ENCODE data around the gene LIMS2.

The LIMS2 gene

DNA sequence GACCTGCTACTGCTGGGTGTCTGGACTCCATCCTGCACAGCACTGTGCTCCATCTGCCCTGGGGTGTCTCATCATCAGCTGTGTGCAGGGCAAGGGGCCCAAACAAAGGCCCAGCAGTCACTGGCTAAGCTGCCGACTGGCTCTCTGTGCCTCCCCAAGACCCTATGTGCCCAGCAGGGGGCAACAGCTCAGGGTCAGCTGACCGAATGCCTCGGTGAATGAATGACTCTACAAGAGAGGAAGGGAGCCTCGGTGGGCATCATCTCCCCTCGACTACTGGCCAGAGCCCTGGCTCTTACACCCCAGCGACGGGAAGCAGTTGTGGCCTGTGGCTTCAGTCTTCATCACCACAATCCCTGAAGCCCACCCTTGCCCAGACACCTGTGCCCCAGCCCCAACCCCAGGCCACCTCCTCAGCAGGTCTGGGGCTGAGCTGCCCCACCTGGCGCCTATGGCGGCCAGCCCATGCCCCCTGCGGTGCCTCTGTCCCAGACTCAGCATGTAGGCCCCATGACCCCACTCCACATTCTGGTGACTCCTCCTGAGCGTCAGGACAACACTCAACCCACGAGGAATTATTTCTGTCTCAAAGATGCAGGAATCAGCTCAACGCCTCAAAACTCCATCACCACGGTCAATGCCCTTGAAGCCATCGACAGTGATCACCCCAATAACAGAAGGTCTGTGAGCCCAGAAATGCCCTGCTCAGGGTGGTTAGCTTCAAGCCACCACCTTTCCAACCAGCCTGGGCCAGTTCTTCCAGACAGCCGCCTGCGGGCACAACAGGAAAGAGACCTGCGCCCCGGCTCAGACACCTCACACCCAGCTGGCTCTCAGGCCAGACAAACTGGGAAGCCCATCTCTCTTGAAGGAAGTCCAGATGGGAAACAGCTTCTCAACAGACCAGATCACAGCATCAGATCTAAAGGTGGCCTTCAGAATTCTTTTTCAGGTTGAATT lies 31.0 kb downstream of the LIMS2 start:
- FAIRE-seq, result no peak

DNA sequence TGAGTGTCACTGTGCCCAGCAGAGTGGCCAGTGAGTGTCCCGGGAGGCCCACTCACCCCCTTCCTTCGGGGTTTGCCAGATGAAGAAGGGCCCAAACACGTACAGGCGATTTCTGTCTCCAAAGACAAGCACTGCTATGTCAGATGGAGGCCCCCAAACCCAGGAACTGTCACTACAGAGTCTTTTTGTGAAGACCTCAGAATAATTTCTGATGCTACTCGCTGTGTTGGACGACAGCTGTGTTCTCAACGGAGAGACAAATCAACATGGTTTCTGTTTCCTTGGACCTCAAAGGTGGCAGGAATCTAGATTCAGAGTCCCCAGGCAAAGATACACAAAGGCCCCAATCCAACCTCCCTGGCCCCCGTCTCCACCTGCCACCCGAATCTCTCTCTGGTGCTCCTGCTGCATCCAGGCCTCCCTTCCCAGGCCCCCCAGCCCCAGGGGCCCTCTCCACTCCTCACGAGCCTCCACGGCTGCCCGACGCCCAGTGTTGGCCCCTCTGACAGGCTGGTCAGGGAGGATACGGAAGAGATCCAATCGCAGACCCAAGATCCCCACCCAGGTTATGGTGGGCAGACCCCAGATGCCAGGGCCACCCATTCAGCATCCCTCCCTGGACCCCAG lies 31.8 kb downstream of the LIMS2 start:
- no peak for FAIRE-seq

DNA sequence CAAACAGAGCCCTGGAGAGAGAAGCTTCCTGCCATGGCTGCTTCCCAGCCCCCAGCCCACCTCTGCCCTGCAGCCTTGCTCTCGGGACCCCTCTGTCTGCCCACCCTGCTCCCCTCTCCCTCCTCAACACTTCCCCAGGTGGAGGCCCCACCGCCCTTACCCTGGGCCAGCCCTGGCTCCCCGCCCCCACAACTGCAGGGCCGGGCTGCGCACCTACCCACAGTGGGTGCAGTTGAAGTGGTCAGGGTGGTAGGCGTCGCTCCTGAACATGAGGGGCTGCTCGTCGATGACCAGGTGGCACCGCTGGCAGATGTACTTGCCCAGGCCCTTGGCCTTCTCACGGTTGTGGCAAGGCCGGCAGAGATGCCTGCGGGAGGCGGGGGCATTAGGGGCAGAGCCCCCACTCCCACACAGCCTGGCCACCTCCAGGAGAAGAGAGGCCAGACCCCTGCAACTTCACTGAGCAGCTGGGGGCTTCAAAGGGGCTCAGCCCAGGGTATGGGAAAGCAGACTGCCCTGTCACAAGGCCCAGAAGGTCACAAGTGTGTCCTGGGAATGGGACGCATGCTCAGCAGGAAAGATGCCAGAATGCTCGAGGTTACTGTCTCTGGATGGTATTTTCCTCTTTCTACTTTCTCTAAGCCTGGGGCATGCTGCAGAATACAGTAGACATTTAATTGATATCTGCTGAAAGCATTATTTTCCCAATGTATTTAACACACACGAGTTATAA lies 32.5 kb downstream of the LIMS2 start:
- no peak for FAIRE-seq

DNA sequence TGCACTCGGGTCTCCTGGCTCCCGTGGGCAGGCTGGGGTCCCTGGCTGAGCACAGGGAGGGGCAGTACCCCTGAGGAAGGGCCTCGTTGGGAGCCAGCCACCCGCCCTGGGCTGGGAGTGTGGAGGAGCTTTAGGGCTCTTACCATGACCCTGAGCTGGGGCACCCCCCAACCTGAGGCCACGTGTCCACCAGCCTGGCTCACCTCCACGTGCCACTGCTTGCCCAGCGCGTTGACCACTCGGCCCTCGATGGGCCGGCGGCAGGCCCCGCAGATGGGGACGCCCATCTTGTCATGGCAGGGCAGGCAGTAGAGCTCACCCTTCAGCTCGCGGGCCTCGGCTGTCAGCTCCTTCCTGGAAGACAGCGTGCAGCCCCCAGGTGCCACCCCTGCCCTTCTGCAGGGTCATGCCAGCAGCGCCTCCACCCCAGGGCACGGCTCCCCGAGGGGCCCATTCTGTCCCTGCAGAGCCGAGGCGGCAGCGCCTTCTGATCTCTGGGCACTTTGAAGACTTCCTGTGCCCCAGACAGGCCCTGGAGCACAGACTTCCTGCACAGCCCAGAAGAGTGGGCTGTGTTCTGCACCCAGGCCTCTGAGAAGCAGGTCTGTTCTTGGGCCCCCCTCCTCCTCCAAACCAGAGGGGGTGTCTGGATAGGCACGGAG lies 33.4 kb downstream of the LIMS2 start:
- no peak for FAIRE-seq

DNA sequence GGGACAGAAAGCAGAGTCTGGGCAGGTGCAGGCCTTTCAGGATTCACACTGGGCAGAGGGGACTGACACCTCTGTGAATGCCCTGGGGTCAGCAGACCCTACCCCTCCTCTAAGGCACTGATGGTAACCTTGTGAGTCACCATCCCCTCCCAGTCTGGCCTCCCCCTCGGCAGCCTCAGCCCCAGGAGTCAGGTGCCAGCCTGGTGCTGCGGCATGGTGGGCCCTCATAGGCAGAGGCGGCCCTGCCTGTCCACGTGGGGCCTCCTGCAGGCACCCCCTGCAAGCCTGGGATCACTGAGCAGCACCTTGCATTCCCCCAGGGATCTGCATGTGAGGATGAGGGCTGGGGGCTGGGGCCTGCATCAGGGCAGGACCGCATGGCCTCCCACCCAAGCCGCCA lies 34.2 kb downstream of the LIMS2 start:
- no peak for FAIRE-seq

DNA sequence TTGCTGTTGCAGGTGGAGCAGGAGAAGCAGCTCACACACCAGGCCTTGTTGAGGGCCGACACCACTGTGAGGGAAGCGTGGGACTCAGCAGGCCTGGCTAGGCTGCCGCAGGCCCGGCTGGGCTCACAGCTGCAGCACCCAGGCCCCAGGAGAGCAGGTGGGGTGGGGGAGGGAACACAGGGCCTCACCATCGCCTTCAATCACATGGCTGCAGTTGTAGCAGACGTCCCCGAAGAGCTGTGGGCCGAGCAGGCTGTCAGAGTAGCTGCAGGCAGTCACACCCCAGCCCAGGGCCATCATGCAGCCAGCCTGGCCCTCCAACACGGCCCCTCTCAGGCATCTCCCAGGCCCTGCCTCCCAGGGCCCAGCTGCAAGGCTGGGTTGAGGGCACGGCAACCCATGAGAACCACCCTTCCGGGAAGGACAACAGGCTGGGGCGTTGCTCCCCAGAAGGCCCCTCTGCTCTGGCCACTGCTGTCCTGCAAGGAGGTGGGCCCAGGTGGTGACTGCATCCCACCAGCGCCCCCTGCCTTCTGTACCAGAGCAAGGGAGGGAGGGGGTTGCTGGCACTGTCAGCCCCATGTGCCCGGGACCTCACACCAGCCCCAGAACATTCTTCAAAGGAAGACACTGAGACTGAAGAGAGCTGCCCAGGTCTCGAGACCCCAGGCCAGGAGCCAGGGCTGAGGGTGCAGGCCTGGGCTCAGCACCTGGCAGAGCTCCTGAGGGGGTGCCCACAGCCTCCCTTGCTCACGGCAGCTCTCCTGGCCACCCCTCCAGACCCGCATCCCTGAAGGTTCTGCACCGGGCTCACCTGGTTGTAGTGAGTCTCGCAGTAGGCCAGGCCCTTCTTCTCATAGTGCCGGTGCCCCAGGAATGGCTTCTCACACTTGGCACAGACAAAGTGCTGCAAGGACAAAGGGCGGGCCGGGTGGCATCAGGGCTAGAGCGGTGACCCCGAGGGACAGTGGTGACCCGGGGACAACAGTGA lies 35.0 kb downstream of the LIMS2 start:
- no peak for FAIRE-seq

DNA sequence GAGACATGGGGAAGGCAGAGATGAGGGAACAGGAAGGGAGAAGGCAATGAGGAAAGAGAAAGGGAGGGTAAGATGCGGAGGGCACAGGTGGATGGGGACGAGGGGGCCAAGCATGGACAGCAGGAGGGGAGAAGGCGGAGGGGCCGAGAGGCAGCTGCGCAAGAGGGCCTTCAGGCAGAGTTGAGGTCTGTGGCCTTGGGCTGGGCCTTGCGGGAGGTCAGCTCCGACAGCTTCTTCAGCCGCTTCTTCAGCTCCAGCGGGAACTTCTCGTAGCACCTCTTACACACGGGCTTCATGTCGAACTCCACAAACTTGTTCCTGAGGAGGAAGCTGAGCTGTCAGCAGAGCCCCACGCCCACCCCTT lies 36.2 kb downstream of the LIMS2 start:
- FAIRE-seq, result no peak

DNA sequence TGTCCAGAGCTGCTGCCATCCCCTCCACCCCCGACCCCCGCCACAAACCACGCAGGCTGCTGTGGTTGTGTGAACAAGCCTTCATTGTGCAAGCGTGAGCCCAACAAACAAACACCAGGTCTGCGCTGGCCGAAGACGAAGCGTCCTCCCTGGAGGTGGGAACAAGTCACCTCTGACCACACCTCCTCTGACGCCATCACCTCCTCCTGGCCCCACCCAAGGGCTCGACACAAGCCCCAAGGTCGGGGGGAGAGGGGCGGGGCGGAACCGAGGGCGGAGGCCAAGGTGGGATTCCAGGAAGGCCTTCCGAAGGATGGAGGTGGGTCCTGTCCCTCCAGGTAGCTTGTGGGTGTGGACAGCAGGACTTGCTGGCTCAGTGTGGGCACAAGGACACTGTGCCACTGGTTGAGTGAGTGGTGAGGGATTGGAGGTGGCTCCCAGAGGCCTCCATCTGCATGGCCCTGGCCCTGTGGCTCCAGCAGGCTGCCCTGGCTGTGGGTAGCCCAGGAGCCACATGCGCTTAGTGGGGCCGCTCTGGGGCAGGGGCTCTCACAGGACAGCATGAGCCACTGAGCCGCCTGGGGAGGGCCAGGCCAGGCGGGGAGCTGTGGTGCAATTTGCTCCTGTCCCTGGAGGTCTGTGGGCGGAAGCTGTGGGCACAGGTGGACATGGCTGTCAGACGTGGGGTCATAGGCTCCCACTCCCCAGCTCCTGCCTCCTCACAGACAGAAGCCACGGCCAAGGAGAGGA lies 36.8 kb downstream of the LIMS2 start:
- no peak for FAIRE-seq

DNA sequence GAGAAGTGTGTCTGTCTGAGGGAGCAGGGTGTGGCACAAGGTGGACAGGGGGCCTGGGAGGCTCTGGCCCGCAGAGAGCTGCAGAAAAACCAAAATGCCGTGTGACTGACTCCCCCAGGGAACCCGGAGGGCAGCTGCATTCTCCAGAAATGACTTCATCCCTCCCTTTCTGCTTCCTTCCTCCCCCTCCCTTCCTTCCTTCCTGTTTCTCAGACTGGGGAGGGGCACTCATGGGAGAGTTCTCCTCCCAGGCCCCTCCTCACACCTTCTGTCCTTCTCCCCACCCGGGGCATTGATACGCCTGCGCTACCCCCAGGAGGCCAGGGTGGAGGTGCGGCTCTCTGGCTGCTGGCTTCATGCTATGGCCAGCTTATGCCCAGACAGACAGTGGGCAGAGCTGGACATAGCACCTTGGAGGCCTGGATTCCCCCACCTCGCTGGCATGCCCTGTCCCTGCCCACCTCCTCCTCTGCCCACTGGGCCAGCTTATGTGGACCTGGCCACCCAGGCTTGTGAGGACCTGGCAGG lies 37.5 kb downstream of the LIMS2 start:
- FAIRE-seq, result no peak

DNA sequence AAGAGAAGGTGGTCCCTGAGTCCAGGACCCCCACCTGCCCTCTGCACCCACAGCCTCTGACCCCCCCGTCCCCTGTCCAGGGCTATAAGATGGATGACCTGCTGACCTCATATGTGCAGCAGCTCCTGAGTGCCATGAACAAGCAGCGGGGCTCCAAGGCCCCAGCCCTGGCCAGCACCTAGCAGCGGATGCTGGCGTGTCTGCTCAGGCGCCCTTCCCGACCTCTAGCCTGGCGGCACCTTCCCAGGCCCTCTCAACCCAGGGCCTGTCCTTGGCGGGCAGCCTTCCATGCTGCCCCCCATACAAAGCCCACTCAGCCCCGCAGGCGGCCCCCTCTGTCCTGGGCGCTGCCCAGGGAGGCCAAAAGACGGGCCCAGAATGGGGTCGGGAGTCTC lies 38.1 kb downstream of the LIMS2 start:
- FAIRE-seq, result no peak

DNA sequence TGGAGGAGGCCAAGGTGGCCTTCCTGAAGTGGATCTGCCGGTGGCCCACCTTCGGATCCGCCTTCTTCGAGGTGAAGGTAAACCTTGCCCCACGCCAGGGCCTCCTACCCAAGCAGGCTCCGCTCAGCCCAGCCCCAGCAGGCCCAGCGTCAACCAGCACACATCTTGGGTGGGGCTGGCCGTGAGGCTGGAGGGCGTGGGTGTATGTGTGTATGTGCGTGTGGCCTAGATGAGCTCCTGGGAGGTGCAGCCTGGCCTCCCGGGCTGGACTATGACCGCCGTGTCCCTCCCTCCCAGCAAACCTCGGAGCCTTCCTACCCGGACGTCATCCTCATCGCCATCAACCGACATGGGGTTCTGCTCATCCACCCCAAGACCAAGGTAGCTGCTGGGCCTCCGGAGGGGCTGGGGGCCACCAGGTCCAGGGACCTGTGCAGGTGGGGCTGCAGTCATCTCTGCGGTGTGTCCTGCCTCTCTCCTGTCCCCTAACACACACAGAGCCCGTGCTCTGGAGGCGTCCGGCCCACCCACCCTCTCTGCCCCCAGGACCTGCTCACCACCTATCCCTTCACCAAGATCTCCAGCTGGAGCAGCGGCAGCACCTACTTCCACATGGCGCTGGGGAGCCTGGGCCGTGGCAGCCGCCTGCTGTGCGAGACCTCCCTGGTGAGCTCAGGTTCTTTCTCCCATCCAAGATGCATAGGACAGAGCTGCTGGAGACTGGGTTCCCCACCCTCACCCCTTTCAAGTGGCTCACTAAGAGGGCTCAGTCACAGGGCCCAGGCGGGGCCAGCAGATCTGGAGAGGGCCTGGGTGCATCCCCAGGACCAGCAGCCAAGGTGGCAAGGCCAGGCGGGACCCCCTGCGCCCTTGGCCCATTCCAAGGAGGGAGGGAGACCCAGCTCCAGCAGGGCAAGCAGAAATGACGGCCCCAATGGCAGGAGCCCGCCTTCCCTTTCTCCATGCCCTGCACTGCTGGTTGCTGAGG lies 38.8 kb downstream of the LIMS2 start:
- no peak for FAIRE-seq

DNA sequence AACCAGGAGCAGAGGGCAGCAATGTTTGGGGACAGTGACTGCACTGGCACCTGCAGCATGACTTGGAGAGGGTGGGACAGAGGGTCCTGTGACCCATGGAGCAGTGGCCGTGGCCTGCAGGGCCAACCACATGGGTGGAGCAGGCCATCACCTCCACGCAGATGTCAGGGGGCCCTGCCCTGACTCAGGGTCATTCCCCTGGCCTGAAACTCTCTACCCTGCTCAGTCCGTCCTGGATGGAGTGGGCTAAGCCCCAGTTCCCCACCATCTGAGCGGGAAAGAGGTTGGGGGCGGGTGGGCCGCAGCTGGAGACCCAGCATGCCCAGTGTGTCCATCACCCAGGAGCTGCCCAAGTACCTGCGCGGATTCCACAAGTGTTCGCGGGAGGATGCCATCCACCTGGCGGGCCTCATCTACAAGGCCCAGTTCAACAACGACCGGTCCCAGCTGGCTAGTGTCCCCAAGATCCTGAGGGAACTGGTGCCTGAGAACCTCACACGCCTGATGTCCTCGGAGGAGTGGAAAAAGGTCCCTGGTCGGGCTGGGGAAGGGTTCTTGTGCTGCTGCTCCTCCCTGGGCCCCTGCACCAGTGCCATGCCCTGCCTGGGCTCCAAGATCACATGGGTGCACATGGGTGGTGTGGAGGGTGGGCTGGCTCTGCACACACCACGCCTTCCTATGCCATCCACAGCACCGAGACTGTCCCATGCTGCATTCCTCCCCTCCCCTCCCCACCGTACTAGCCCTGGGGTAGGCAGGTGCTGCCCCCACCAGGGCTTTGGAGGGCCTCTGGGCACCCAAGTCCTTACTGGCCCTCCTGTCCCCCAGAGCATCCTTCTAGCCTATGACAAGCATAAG lies 39.7 kb downstream of the LIMS2 start:
- no peak for FAIRE-seq

DNA sequence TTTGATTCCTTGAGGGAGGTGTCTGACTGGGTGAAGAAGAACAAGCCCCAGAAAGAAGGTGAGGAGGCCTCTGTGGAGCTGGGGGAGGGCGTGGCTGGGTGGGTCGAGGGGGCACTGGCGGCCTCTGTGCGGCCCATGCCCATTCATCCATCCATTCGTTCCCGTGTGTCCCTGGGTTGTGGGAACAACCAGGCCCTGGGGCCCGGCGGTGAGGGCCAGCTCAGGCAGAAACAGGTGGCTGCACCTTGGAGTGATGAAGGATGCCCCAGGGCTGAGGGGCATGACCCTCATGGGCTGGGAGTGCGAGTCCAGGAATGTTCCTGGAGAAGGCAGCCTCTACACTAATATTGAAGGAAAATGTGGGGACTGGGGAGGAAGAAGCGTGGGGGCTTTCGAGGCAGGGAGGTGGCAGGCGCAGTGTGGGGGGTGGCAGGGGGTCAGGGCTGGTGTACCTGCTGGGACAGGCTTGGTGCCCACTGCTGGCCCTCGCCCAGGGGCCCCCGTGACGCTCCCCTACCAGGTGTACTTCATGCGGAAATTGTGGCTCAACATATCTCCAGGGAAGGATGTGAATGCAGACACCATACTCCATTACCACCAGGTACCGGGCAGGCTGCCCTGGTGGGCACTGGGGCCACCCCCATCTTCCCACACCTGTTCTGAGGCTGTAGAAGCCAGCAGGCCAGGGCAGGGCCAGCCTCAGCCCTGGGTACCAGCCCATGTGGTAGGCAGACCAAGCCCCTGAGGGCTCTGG lies 40.5 kb downstream of the LIMS2 start:
- no peak for FAIRE-seq

DNA sequence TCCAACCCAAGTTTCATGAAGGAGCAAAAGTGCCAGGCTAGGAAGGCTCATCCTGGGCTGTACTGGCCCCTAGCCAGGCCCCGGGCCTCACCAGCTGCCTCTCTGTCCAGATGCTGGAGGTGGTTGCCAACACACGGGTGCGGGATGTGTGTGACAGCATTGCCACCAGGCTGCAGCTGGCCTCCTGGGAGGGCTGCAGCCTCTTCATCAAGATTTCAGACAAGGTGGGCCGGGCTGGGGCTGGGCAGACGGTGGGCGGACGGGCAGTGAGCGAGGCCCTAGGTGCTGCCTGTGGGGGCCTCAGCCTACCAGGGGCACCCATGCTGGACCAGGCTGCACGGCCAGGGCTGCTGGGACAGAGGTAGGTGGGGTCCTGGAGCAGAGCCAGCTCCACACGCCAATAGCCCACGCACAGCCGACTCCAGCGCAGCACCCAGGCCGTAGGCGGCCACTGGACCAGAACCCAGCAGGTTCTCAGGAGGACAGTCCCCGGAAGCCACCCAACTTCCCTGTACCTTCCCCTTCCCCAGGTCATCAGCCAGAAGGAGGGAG lies 41.2 kb downstream of the LIMS2 start:
- FAIRE-seq, result no peak

DNA sequence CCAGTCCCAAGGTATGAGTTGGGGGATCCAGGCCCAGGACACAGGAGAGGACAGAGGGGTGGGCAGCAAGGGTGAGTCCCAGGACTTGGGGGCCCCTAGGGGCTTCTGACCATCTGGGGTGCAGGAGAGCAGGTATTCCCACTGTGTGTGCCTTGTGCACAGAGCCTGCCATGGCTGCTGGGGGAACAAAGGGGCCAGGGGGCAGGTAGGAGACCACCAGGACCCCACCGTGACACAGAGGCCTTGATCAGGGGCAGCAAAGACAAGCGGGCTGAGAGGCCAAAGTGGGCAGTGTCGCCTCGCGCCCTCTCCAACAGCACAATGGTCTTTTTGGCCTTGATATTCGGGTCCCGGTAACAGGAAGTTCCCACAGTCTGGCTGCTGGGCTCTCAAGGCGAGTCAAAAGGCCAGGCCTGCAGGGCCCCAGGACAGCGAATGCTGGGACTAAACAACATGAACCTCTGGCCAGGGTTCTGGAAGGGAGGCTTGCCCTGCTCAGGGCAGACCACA lies 41.7 kb downstream of the LIMS2 start:
- FAIRE-seq, result no peak

DNA sequence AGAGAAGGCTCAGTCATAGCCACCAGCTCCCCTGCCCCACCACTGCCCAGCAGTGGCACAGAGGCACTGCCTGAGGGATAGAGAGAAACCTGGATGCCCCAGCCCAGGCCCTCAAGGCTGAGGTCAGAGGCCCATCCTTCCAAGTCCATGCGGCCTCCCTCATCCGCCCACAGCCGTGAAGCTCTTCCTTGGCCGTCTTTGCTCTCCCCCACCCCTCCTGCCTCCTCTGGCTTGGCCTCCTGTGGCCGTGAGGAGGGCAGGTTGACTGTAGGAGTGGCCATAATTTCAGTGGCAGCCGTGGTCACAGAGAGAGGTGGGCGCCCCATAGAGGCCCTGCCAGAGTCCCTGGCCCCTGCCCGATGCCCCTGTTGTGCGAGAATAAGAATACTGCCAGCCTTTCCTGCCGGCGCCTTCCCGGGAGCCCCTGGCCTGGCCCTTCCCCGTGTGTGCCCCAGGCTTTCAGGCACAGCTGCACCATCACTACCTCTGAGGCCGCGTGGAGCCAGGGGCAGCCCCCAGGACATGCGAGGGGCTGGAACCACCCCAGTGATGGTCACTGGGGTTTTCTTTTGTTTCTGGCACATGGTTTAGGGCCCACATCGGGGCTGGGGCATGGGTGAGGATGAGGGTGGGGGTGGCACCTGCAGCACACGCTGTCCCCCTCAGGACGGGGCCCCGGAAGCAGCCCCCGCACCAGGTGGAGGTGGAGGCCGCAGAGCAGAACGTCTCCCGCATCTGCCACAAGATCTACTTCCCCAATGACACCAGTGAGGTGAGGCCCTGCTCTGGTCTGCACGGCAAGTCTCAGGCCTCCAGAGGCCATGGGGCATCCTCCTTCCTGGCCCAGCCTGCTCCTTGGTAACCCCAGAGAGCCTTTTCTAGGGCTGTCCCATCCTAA lies 42.5 kb downstream of the LIMS2 start:
- FAIRE-seq, result no peak

All from A204.1 (cell line).